HG02840 (cell line): ENCODE results near the gene ZBTB3.
"Not testable (repeated sequence)": the region's sequence is repeated elsewhere in the genome, so short reads cannot be mapped to it uniquely, and the experiment has no call there.

Experiments used
- ATAC-seq: cut with Tn5 transposase; IDR thresholded peaks from one replicate; pipeline ENCODE4 v1.9.1; 2021; ENCODE audit warnings: mild to moderate bottlenecking, moderate library complexity, moderate number of reproducible peaks; ENCODE audit not compliant: unreplicated experiment, low FRiP score

The ZBTB3 gene

DNA sequence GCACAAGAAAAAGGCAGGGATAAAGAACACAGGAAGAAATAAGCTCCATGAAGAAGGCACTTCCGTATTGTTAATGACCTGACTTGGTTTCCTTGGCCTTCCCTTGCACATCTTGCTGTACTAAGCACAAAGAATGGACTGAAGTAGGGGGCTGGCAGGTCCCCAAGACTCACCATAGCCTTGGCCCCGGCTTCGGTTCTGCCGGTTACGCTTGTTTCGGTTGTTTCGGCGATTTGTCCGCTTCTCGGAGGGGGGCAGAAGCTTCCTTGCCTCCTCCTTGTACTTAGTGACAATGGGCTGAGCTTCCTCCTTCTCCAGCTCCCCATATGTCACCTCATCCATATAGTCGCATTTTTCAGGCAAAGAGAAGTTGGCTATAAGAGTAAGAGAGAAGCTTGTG, 37.1 kb downstream of the ZBTB3 start:
- ATAC-seq = no peak

- ATAC-seq = no peak
Observed at GRCh38 chr11:62716206-62716605, 37.8 kb downstream of the ZBTB3 start.

DNA sequence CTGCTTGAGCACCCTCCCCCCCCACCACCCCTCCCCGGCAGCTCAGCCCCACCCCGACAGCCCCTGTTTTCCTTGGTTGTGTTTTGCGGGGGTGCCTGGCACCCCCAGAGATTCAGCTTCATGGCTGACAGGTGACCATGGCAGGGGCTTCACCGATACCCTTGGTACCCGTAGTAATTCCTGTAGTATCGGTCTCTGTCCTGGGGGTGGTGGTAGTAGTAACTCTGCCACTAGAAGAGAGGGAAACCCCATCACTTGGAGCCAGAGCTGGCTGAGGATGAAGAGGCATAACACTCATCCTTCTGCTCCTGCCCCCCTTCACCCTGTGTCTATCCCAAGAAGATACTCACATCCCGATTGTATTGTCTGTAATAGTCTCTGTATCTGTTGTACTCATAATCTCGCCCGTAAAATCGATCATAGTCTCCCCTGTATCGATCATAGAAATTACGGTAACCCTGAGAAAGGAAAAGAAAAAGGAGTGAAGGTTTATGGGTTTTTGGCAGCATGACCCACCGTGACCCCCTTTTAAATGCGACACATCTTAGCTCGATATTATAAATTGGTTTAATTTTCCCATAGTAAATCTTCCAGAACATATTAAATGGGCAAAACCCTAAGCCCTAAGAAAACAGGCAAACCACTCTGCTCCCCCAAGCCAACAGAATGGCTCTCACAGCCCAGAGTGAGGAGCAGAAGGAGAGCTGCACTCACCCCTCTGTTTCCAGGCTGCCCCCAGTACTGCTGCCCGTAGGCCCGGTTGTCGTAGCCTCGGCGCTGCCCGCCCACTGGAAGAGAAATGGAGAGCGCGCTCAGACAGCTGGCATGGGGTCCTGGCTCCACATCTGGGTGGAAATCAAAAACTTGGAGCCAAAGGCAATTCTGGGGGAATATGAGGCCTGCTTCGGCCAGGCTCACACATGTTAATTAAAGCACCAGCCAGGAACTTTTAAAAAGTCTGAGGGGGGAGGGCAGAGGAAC, 38.5 kb downstream of the ZBTB3 start:
- ATAC-seq = no peak

- ATAC-seq = no peak
Observed at GRCh38 chr11:62713343-62713742, 40.6 kb downstream of the ZBTB3 start.

- ATAC-seq = no peak
Observed at GRCh38 chr11:62712861-62713260, 41.1 kb downstream of the ZBTB3 start.

DNA sequence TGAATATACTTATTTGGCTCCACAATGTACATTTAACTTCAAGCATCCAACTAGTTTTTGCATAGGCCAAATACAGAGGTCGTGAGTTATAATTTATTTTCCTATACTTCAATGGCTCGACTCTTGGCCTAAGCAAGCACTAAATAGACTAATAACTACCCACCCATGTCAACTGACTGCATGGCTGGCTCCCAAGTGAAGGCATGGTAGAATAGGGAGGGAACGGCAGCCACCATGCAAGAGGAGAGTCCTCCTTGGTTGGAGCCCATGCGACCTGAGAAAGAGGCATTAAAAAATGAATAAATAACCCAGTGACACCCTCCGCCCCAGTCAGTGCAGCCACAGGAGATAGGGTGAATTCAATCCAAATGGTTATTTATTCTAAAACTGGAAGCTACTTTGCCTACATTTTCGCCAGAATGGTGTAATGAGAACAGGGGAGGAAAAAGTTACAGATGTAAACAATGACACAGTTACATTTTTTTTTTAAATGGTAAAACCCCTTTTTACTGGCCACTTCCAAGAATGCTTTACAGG, 41.6 kb downstream of the ZBTB3 start:
- no peak for ATAC-seq

DNA sequence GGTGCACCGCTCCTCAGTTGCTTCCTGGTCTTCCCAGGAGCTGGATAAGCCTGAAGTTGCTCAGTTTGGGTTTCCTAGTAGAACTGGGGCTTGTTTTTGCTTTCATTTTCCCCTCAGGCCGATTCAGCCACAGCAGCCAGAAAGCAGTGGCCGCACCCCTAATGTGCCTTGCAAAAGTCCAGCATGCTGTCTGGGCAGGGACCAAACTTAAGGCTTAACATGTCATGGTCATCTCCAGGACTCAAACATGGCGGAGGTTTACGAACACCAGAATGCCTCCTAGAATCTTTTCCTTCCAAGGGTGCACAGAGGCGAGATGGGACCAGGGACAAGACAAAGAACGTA, 44.0 kb downstream of the ZBTB3 start:
- ATAC-seq = no peak

GRCh38 chr11:62709247-62710000, 44.5 kb downstream of the ZBTB3 start:
- peak; percentile 56 for ATAC-seq

GRCh38 chr11:62708793-62709192, 45.2 kb downstream of the ZBTB3 start:
- no peak for ATAC-seq

GRCh38 chr11:62708392-62708791, 45.6 kb downstream of the ZBTB3 start:
- ATAC-seq = no peak

DNA sequence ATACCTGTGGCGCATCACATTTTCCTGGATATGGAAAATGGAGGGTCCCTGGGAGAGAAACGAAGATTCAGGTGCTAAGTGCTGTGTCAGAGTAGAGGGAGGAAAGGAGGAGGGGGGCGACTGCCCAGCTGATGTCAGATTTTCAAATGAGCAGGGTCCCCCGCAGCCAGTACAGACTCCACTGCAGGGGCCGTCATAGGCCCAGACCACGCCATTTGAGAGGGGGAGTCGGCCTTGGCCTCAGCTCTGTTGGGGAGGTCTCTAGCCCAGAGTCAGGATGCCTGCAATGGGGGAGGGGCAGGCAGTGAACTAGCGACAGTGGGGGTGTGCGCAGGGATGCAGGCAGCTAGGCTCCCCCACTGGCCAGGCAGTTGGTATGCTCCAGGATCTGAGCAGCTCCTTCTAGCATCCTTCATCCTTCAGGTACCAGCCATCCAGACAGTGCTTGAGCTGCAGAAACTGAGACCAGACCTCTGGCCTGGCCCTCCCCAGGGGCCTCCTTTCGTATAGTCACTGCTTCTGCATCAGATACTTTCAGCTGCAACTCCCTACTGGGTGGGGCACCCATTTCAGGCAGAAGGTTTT, 46.6 kb downstream of the ZBTB3 start, which contains the start of the genes BSCL2 and GNG3:
Gene BSCL2, minus strand, starts transcription at position 148 of the 585 bp plus-strand sequence. CDS start 229 bp downstream, outside the sequence.
Gene GNG3, plus strand, starts transcription at position 400 of the 585 bp plus-strand sequence. CDS start 620 bp downstream, outside the sequence.
- ATAC-seq = no peak

GRCh38 chr11:62706850-62707247, 47.1 kb downstream of the ZBTB3 start:
- no peak for ATAC-seq

GRCh38 chr11:62705880-62706849, 47.8 kb downstream of the ZBTB3 start:
- no peak for ATAC-seq

GRCh38 chr11:62705413-62705812, 48.5 kb downstream of the ZBTB3 start:
- no peak for ATAC-seq

GRCh38 chr11:62703921-62704320, 50.0 kb downstream of the ZBTB3 start:
- not testable (repeated sequence) for ATAC-seq

DNA sequence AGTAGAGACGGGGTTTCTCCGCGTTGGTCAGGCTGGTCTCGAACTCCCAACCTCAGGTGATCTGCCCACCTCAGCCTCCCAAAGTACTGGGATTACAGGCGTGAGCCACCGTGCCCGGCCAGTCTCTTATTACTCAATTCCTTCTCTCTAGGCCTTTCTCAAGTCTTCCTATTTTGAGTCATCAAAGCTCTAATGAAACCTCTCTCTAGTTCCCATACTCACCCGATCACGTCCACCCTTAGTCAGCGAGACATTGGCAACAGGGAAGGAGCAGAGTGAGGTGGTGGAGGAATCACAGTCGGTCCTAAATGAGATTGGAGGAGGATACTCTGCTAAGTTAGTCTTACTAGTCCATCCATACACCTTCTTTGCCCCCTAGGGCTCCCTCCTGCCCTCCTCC, 51.7 kb downstream of the ZBTB3 start:
- no peak for ATAC-seq
